Uterus (tissue), 4 donors: ENCODE data around the gene LLGL2. TPM values are rescaled to one million over a fixed set of nuclear protein-coding genes. Genes with fewer than 3 reads are reported as not detected.

Experiments used
- DNase-seq, 2 donors: peaks; one replicate each; pipeline ENCODE4 v3.0.0-alpha.2; 2019 to 2020
- H3K27ac ChIP-seq, 2 donors: fragments of 200-600 bp; sonication (generic); 1 replicate in 1 of 2; 2 replicates in 1 of 2; pipeline ENCODE4 v1.5.1; 2016 to 2018
- H3K27me3 ChIP-seq, 2 donors: fragments of 200-600 bp; sonication (generic); one replicate each; pipeline ENCODE4 v1.5.1; 2018 to 2019; ENCODE audit warnings: control low read depth in 1 of 2
- H3K36me3 ChIP-seq, 2 donors: fragments of 200-600 bp; sonication (generic); one replicate each; pipeline ENCODE4 v1.5.1; 2019; ENCODE audit warnings: control low read depth in 1 of 2
- H3K4me1 ChIP-seq, 2 donors: fragments of 200-600 bp; sonication (generic); one replicate each; pipeline ENCODE4 v1.5.1; 2018 to 2019; ENCODE audit warnings: control low read depth in 1 of 2
- H3K4me3 ChIP-seq, 2 donors: fragments of 200-600 bp; sonication (generic); 1 replicate in 1 of 2; 2 replicates in 1 of 2; pipeline ENCODE4 v1.5.1; 2018 to 2019; ENCODE audit warnings: mild to moderate bottlenecking in 1 of 2
- H3K9me3 ChIP-seq, 2 donors: fragments of 200-600 bp; sonication (generic); one replicate each; pipeline ENCODE4 v1.5.1; 2019; ENCODE audit warnings: control low read depth in 1 of 2
- POLR2A ChIP-seq, 2 donors: fragments of 450-650 bp; IDR thresholded peaks; one replicate each; pipeline ENCODE4 v1.6.1; 2016; ENCODE audit warnings: antibody characterized with exemption in 2 of 2, mild to moderate bottlenecking in 1 of 2, moderate library complexity in 1 of 2
- intact Hi-C: fragments of 100-400 bp; cut with DNase I; formaldehyde crosslinking; loops from one replicate; pipeline ENCODE4 v1.15.1; 2023; ENCODE audit warnings: low total_unique reads
- total RNA-seq, 4 donors: library from RNA; depleted of rRNA in 3 of 4; stranded (reverse); fragments of >200 nt in 3 of 4; gene quantifications; one replicate each; pipeline versions ENCODE4 v1.1.0 to v1.2.4, GENCODE V29; 2014 to 2023
- TF ChIP-seq, protein P1 (sequence below), 4 experiments: fragments of 200-600 bp in 2 of 4; fragments of 450-650 bp in 2 of 4; sonication (generic) in 2 of 4; IDR thresholded peaks; one replicate each; pipeline ENCODE4 v1.5.1; 2016 to 2019; ENCODE audit warnings: antibody characterized with exemption in 4 of 4, mild to moderate bottlenecking in 2 of 4, moderate library complexity in 1 of 4
- donor health status: DM: yes; HTN: yes; CAD: no.

Gene LLGL2
- total RNA-seq, 4 donors from 2014 or later, result 3.1 to 31.9 (median 14.0) TPM

DNA sequence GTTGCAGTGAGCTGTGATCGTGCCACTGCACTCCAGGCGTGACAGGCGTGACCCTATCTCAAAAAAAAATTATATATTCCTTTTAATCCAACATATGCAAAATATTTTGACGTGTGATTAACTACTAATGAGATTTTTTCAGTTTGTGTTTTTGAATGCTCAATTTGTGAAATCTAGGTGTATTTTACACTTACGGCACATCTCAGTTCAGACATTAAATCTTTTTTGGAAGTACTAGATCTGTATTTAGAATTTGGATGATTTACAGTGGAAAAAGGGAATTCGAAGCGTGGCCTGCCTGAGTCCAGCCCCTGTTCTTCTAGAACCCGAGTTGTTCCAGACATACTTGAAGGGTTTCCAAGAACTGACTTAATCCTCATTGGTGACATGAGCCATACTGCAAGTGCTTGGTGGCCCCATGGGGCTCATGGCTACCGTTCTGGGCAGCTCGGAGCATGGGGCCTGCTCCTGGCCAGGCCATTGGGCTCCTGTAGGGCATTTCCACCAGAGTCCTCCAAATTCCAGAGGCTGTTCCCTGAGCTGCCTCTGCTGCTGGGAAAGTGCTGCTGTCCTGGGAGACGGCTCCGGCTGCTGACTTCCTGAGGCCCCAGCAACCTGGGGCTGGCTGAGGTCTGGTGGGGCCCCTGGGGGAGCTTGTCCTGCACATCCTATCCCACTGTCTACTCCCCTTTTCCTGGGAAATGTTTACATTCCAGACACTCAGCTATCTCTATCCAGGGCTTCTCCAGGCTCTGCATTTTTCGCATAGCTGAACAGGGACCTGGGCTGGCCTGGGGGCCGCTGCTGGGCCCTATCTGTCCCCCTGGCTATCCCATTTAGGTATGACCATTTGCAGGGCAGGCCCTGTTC lies 27.2 kb downstream of the LLGL2 start:
- TF ChIP-seq, protein P1, sequence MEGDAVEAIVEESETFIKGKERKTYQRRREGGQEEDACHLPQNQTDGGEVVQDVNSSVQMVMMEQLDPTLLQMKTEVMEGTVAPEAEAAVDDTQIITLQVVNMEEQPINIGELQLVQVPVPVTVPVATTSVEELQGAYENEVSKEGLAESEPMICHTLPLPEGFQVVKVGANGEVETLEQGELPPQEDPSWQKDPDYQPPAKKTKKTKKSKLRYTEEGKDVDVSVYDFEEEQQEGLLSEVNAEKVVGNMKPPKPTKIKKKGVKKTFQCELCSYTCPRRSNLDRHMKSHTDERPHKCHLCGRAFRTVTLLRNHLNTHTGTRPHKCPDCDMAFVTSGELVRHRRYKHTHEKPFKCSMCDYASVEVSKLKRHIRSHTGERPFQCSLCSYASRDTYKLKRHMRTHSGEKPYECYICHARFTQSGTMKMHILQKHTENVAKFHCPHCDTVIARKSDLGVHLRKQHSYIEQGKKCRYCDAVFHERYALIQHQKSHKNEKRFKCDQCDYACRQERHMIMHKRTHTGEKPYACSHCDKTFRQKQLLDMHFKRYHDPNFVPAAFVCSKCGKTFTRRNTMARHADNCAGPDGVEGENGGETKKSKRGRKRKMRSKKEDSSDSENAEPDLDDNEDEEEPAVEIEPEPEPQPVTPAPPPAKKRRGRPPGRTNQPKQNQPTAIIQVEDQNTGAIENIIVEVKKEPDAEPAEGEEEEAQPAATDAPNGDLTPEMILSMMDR (IDR thresholded peaks at IDR 0.05), result no peak
- TF ChIP-seq POLR2A (IDR thresholded peaks at IDR 0.05), result no peak
- H3K4me3 ChIP-seq, result no peak overlapping the region
- no peak overlapping the region for H3K27ac ChIP-seq
- H3K9me3 ChIP-seq, result no peaks in the 10 kb centered on the region
- intact Hi-C loops, result no loop called here
- no peaks in the 10 kb centered on the region for H3K4me1 ChIP-seq
- H3K27me3 ChIP-seq, result no peaks in the 10 kb centered on the region
- no peaks in the 10 kb centered on the region for H3K36me3 ChIP-seq
- DNase-seq, result no peak

DNA sequence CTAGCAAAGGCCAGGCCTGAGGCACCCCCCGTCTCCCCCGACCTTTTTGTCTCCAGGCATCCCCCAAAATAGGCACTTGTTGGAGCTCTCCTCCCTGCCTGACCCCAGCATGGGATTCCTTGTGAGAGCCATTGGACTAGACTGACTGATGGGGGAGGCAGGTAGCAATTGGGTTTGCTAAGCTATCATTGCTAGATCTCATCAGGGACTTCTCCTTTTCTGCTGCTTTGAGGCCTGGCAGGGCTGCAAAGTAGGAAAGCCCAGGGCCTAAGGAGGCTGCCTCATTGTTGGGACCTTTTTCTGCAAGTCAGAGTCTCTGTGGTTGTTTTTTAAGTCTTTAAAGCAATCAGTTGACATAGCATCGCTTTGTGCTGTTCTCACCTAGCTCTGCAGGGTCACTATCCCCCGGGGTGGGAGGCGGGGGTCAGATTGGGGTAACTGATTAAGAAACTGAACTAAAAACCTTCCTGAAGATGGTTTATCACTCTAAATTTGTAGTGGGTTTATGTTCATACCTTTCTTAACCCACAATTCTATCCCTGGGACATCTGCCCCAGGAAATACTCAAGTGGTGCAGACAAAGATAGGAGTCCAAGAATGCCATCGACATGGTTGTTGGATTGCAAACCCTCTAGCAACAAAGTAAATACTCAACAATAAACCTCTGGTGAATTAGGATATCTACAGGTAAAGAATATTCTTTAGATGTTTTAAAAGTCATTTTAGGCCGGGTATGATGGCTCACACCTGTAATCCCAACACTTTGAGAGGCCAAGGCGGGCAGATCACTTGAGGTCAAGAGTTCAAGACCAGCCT lies 28.0 kb downstream of the LLGL2 start:
- no peak for DNase-seq
- intact Hi-C loops, result no loop called here
- no peak overlapping the region for H3K27ac ChIP-seq

GRCh38 chr17:75555679-75556153 lies 30.2 kb downstream of the LLGL2 start:
- H3K27me3 ChIP-seq, result no peaks in the 10 kb centered on the region
- no peak for DNase-seq
- TF ChIP-seq POLR2A (IDR thresholded peaks at IDR 0.05), result no peak
- TF ChIP-seq, protein P1 (IDR thresholded peaks at IDR 0.05), result no peak
- H3K27ac ChIP-seq, result no peak overlapping the region
- no peaks in the 10 kb centered on the region for H3K36me3 ChIP-seq
- intact Hi-C loops, result no loop called here
- H3K4me3 ChIP-seq, result no peak overlapping the region
- no peaks in the 10 kb centered on the region for H3K9me3 ChIP-seq
- no peaks in the 10 kb centered on the region for H3K4me1 ChIP-seq

More for the DNA sequence above, 28.0 kb downstream of the LLGL2 start:
- Histone ChIP-seq H3K27me3 (no peaks in the 10 kb centered on the region), H3K4me1 (no peaks in the 10 kb centered on the region), H3K36me3 (no peaks in the 10 kb centered on the region), H3K9me3 (no peaks in the 10 kb centered on the region), H3K4me3 (no peak overlapping the region)
- TF ChIP-seq, protein P1 (IDR thresholded peaks at IDR 0.05), result no peak
- no peak for TF ChIP-seq POLR2A (IDR thresholded peaks at IDR 0.05)

DNA sequence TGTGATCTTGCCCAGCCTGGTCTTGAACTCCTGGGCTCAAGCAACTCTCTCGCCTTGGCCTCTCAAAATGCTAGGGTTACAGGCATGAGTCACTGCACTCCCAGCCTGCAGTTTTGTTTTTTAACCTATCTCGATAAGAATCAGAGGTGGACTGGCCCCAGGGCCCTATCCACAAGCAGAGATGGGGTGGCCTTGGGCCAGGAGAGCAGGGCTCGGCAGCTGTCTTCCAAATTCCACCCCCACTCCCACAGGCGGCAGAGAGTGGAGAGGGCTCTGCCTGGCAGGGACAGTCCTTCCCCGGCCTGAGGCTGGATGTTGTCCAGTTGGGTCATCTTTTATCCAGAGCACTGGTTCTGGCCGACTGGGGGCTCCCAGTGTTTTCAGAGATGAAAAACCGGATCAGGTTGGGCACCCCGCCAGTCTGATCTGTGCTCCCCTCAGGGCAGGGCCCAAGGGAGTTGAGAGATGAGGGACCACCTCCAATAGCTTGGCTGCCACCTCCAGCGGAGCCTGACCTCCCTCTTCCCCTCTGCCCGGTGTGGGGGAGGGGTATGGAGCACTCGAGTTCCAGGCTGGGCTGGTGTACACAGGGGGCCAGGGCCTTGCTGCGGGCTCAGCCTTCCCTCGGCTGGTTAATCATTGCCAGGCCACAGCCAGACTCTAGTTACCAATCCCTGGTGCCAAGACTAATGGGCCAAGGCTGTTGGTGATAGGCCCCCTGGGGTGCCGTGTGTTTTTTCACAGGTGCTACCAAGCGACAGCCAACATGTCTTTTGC lies 31.8 kb downstream of the LLGL2 start:
- H3K4me1 ChIP-seq, result no peaks in the 10 kb centered on the region
- peak; percentile 44 to 73 for DNase-seq
- no peaks in the 10 kb centered on the region for H3K27me3 ChIP-seq
- no peaks in the 10 kb centered on the region for H3K36me3 ChIP-seq
- H3K4me3 ChIP-seq, result no peak overlapping the region
- intact Hi-C loops, result no loop called here
- H3K9me3 ChIP-seq, result no peaks in the 10 kb centered on the region
- TF ChIP-seq, protein P1 (IDR thresholded peaks at IDR 0.05), result no peak
- TF ChIP-seq POLR2A (IDR thresholded peaks at IDR 0.05), result no peak
- peak overlapping the region; percentile 49 to 64 for H3K27ac ChIP-seq
